HUES6 (cell line): ENCODE data around the gene SEPTIN5.
"Not testable (repeated sequence)": the region's sequence is repeated elsewhere in the genome, so short reads cannot be mapped to it uniquely, and the experiment has no call there.

Experiments
- H3K27ac ChIP-seq: 2 replicates; pipeline ENCODE4 v1.7.0; 2013; ENCODE audit warnings: low read depth, mild to moderate bottlenecking, low read length, inconsistent platforms
- H3K27me3 ChIP-seq: 2 replicates; pipeline ENCODE4 v1.6.1; 2013; ENCODE audit warnings: low read length; ENCODE audit not compliant: control insufficient read depth, insufficient read depth
- H3K36me3 ChIP-seq: 2 replicates; pipeline ENCODE4 v1.6.1; 2013; ENCODE audit warnings: low read length; ENCODE audit not compliant: control insufficient read depth, insufficient read depth
- H3K4me1 ChIP-seq: 2 replicates; pipeline ENCODE4 v1.6.1; 2013; ENCODE audit warnings: low read length; ENCODE audit not compliant: control insufficient read depth, insufficient read depth
- H3K4me3 ChIP-seq: 2 replicates; pipeline ENCODE4 v1.5.1; 2013; ENCODE audit warnings: low read depth, low read length
- H3K9ac ChIP-seq: one replicate; pipeline ENCODE4 v1.6.1; 2013; ENCODE audit warnings: mild to moderate bottlenecking, low read length
- H3K9me3 ChIP-seq: 2 replicates; pipeline ENCODE4 v1.6.1; 2013; ENCODE audit warnings: low read depth, low read length; ENCODE audit not compliant: control insufficient read depth, insufficient read depth

Gene SEPTIN5

GRCh38 chr22:19672054-19672776 lies 42.1 kb upstream of the SEPTIN5 start:
- Histone ChIP-seq H3K9me3 (peaks cover 12% of the 10 kb centered on the region; the same call in 1 of the 2 replicates), H3K9ac (no peak overlapping the region), H3K27ac (no peak overlapping the region), H3K4me3 (no peak overlapping the region), H3K27me3 (peaks cover 2% of the 10 kb centered on the region; the same call in 1 of the 2 replicates), H3K36me3 (no peaks in the 10 kb centered on the region), H3K4me1 (no peaks in the 10 kb centered on the region)

- Histone ChIP-seq H3K4me1 (no peaks in the 10 kb centered on the region), H3K27ac (no peak overlapping the region), H3K4me3 (no peak overlapping the region), H3K9ac (no peak overlapping the region), H3K27me3 (peaks cover 2% of the 10 kb centered on the region; the same call in 1 of the 2 replicates), H3K36me3 (no peaks in the 10 kb centered on the region), H3K9me3 (peaks cover 12% of the 10 kb centered on the region; the same call in 1 of the 2 replicates)
Observed at GRCh38 chr22:19673660-19674059, 40.6 kb upstream of the SEPTIN5 start.

GRCh38 chr22:19674129-19674928 lies 40.0 kb upstream of the SEPTIN5 start:
- H3K4me3 ChIP-seq: no peak overlapping the region
- H3K9ac ChIP-seq: no peak overlapping the region
- peaks cover 2% of the 10 kb centered on the region; the same call in 1 of the 2 replicates for H3K27me3 ChIP-seq
- peaks cover 6% of the 10 kb centered on the region for H3K4me1 ChIP-seq
- H3K9me3 ChIP-seq: peaks cover 12% of the 10 kb centered on the region; the same call in 1 of the 2 replicates
- no peaks in the 10 kb centered on the region for H3K36me3 ChIP-seq
- H3K27ac ChIP-seq: no peak overlapping the region

GRCh38 chr22:19674929-19675253 lies 39.4 kb upstream of the SEPTIN5 start:
- no peak overlapping the region for H3K27ac ChIP-seq
- peaks cover 12% of the 10 kb centered on the region; the same call in 1 of the 2 replicates for H3K9me3 ChIP-seq
- peaks cover 3% of the 10 kb centered on the region; the same call in 1 of the 2 replicates for H3K27me3 ChIP-seq
- H3K4me3 ChIP-seq: no peak overlapping the region
- no peaks in the 10 kb centered on the region for H3K36me3 ChIP-seq
- H3K9ac ChIP-seq: no peak overlapping the region
- H3K4me1 ChIP-seq: peaks cover 7% of the 10 kb centered on the region

GRCh38 chr22:19675428-19675827 lies 38.9 kb upstream of the SEPTIN5 start:
- Histone ChIP-seq H3K9me3 (peaks cover 12% of the 10 kb centered on the region; the same call in 1 of the 2 replicates), H3K27ac (no peak overlapping the region), H3K27me3 (peaks cover 6% of the 10 kb centered on the region; the same call in 1 of the 2 replicates), H3K9ac (no peak overlapping the region), H3K4me3 (no peak overlapping the region), H3K4me1 (peaks cover 7% of the 10 kb centered on the region), H3K36me3 (no peaks in the 10 kb centered on the region)

GRCh38 chr22:19676437-19676836 lies 37.9 kb upstream of the SEPTIN5 start:
- not testable (repeated sequence) for H3K4me1 ChIP-seq, H3K9me3 ChIP-seq, H3K9ac ChIP-seq, H3K36me3 ChIP-seq, H3K27ac ChIP-seq, H3K27me3 ChIP-seq, H3K4me3 ChIP-seq

GRCh38 chr22:19678949-19679521 lies 35.3 kb upstream of the SEPTIN5 start:
- Histone ChIP-seq H3K4me3 (no peak overlapping the region), H3K27me3 (0 out of 2 replicates have a peak, but pooled peaks cover 6% of the 10 kb centered on the region), H3K36me3 (no peaks in the 10 kb centered on the region), H3K9ac (no peak overlapping the region), H3K27ac (no peak overlapping the region), H3K9me3 (peaks cover 3% of the 10 kb centered on the region; the same call in 1 of the 2 replicates), H3K4me1 (peaks cover 7% of the 10 kb centered on the region)

GRCh38 chr22:19679522-19680101 lies 34.7 kb upstream of the SEPTIN5 start:
- H3K36me3 ChIP-seq: no peaks in the 10 kb centered on the region
- H3K9me3 ChIP-seq: peaks cover 3% of the 10 kb centered on the region; the same call in 1 of the 2 replicates
- no peak overlapping the region for H3K27ac ChIP-seq
- 0 out of 2 replicates have a peak, but pooled peaks cover 6% of the 10 kb centered on the region for H3K27me3 ChIP-seq
- no peak overlapping the region for H3K4me3 ChIP-seq
- H3K4me1 ChIP-seq: peaks cover 7% of the 10 kb centered on the region
- H3K9ac ChIP-seq: no peak overlapping the region

GRCh38 chr22:19680287-19680881 lies 33.9 kb upstream of the SEPTIN5 start:
- H3K9ac ChIP-seq: no peak overlapping the region
- H3K4me1 ChIP-seq: peaks cover 7% of the 10 kb centered on the region
- H3K9me3 ChIP-seq: peaks cover 3% of the 10 kb centered on the region; the same call in 1 of the 2 replicates
- H3K4me3 ChIP-seq: no peak overlapping the region
- no peak overlapping the region for H3K27ac ChIP-seq
- 0 out of 2 replicates have a peak, but pooled peaks cover 3% of the 10 kb centered on the region for H3K27me3 ChIP-seq
- H3K36me3 ChIP-seq: no peaks in the 10 kb centered on the region
